Parathyroid adenoma (tissue), 2 donors: ENCODE results near the gene PARD3B.

Source experiments
- H2AFZ ChIP-seq: fragments of 300-600 bp; sonication (generic); one replicate; pipeline ENCODE4 v1.7.0; 2017; ENCODE audit warnings: antibody characterized with exemption, mild to moderate bottlenecking
- H3K27ac ChIP-seq: fragments of 300-600 bp; sonication (generic); one replicate; pipeline ENCODE4 v1.7.0; 2017
- H3K27me3 ChIP-seq: fragments of 300-600 bp; sonication (generic); one replicate; pipeline ENCODE4 v1.7.0; 2017; ENCODE audit warnings: low read length; ENCODE audit not compliant: control insufficient read depth, insufficient read depth
- H3K36me3 ChIP-seq: fragments of 300-600 bp; sonication (generic); one replicate; pipeline ENCODE4 v1.7.0; 2017; ENCODE audit warnings: low read length; ENCODE audit not compliant: control insufficient read depth, insufficient read depth
- H3K4me1 ChIP-seq: fragments of 300-600 bp; sonication (generic); one replicate; pipeline ENCODE4 v1.7.0; 2017; ENCODE audit warnings: control low read depth
- H3K4me2 ChIP-seq: fragments of 300-600 bp; sonication (generic); one replicate; pipeline ENCODE4 v1.7.0; 2017; ENCODE audit warnings: low read length
- H3K4me3 ChIP-seq: fragments of 300-600 bp; sonication (generic); one replicate; pipeline ENCODE4 v1.7.0; 2017; ENCODE audit warnings: low read depth, low read length
- H3K79me2 ChIP-seq: fragments of 300-600 bp; sonication (generic); one replicate; pipeline ENCODE4 v1.7.0; 2017; ENCODE audit warnings: control low read depth
- H3K9ac ChIP-seq: fragments of 300-600 bp; sonication (generic); one replicate; pipeline ENCODE4 v1.7.0; 2017; ENCODE audit warnings: mild to moderate bottlenecking
- H3K9me3 ChIP-seq: fragments of 300-600 bp; sonication (generic); one replicate; pipeline ENCODE4 v1.7.0; 2017; ENCODE audit warnings: low read length; ENCODE audit not compliant: control insufficient read depth
- TF ChIP-seq, protein P1 (sequence below): fragments of 300-600 bp; sonication (generic); IDR thresholded peaks from one replicate; pipeline ENCODE4 v1.7.0; 2017; ENCODE audit warnings: antibody characterized with exemption, mild to moderate bottlenecking
- donor health status: primary hyperparathyroidism.

Gene PARD3B

DNA sequence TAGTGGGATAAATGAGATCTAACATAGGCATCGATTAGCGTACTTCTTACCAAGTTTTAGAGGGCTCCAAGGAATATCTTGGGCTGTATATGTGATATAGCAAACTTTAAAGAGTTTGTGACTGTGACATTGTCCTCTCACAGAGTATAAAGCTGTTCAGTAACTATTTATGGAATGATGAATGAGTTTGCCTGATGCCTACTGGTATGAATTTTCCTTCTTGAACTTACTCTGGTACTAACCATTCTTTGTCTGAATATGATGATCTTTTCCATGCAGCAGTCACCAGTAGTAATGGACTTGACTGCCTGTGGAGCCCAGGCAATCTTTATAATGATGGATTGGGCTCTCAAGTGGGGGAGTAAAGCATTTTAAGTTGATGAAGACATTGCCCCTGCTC, 120.5 kb downstream of the PARD3B start:
- Histone ChIP-seq H3K79me2 (peaks cover 6% of the 10 kb centered on the region), H3K4me3 (no peak overlapping the region), H2AFZ (no peak overlapping the region), H3K4me1 (peaks cover 13% of the 10 kb centered on the region), H3K27me3 (no peaks in the 10 kb centered on the region), H3K9ac (no peak overlapping the region), H3K4me2 (no peak overlapping the region), H3K36me3 (no peaks in the 10 kb centered on the region), H3K27ac (no peak overlapping the region), H3K9me3 (no peaks in the 10 kb centered on the region)
- TF ChIP-seq, protein P1, sequence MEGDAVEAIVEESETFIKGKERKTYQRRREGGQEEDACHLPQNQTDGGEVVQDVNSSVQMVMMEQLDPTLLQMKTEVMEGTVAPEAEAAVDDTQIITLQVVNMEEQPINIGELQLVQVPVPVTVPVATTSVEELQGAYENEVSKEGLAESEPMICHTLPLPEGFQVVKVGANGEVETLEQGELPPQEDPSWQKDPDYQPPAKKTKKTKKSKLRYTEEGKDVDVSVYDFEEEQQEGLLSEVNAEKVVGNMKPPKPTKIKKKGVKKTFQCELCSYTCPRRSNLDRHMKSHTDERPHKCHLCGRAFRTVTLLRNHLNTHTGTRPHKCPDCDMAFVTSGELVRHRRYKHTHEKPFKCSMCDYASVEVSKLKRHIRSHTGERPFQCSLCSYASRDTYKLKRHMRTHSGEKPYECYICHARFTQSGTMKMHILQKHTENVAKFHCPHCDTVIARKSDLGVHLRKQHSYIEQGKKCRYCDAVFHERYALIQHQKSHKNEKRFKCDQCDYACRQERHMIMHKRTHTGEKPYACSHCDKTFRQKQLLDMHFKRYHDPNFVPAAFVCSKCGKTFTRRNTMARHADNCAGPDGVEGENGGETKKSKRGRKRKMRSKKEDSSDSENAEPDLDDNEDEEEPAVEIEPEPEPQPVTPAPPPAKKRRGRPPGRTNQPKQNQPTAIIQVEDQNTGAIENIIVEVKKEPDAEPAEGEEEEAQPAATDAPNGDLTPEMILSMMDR, result no peak

DNA sequence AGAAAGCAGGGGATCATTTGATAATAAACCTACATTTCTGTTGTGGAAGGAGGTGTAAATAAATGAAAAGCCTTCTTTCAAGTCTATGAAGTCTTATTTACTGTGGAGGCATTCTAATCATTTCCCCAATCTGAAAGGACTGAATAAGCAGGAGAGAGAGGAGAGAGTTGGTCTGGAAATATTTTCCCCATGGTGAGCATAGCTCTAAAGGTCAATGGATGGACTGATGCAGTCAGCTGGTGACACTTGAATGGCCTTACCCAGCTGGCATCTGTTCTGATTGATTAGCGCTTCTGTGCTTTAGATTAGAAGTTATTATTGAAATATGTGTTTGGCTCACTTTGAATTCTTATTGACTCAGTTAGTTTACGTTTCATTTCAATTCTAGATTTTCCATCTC, 122.7 kb downstream of the PARD3B start:
- no peak overlapping the region for H3K9ac ChIP-seq
- H3K9me3 ChIP-seq, result no peaks in the 10 kb centered on the region
- H3K4me1 ChIP-seq, result peaks cover 19% of the 10 kb centered on the region
- H3K27me3 ChIP-seq, result no peaks in the 10 kb centered on the region
- H3K36me3 ChIP-seq, result no peaks in the 10 kb centered on the region
- no peak overlapping the region for H3K4me2 ChIP-seq
- TF ChIP-seq, protein P1, result no peak
- H2AFZ ChIP-seq, result no peak overlapping the region
- peaks cover 9% of the 10 kb centered on the region for H3K79me2 ChIP-seq
- no peak overlapping the region for H3K4me3 ChIP-seq
- H3K27ac ChIP-seq, result no peak overlapping the region

DNA sequence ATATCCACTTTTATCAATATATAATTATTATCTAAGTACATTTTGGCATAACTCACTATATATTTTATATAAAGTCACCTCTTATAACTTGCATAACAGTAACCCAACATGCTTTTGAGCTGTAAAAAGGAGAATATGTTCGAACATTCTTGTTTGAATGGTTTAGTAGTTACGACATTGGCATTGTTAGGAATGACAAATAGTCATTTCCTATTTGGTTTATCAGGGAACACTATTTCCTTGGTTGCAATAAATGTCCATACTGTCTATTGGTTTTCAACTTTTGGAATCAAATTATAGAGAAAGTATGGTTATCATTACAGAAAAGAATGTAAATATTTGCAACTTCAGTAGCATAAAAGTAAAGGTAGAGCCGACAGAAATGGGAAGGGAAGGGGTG, 124.1 kb downstream of the PARD3B start:
- H2AFZ ChIP-seq, result no peak overlapping the region
- no peak overlapping the region for H3K4me3 ChIP-seq
- H3K9ac ChIP-seq, result no peak overlapping the region
- H3K79me2 ChIP-seq, result peaks cover 11% of the 10 kb centered on the region
- H3K27me3 ChIP-seq, result no peaks in the 10 kb centered on the region
- TF ChIP-seq, protein P1, result no peak
- peaks cover 19% of the 10 kb centered on the region for H3K4me1 ChIP-seq
- H3K36me3 ChIP-seq, result no peaks in the 10 kb centered on the region
- H3K4me2 ChIP-seq, result no peak overlapping the region
- no peaks in the 10 kb centered on the region for H3K9me3 ChIP-seq
- H3K27ac ChIP-seq, result no peak overlapping the region

DNA sequence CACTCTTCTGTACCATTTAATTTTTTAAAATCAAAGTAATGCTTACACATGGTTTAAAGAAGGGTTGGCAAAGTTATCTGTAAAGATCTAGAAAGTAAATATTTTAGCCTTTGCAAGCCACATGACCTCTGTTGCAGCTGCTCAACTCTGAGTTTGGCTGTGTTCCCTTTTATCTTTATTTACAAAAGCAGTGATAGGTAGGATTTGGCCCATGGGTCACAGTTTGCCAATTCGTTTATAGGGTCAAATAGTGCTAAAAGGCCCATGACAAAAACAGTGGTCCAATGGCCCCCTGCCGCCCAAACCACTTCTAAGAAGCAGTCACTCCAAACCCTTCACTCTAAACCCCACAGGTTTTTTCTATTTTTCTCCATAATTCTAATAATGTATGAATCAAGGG, 124.8 kb downstream of the PARD3B start:
- H3K27me3 ChIP-seq, result no peaks in the 10 kb centered on the region
- TF ChIP-seq, protein P1, result no peak
- H3K79me2 ChIP-seq, result peaks cover 11% of the 10 kb centered on the region

DNA sequence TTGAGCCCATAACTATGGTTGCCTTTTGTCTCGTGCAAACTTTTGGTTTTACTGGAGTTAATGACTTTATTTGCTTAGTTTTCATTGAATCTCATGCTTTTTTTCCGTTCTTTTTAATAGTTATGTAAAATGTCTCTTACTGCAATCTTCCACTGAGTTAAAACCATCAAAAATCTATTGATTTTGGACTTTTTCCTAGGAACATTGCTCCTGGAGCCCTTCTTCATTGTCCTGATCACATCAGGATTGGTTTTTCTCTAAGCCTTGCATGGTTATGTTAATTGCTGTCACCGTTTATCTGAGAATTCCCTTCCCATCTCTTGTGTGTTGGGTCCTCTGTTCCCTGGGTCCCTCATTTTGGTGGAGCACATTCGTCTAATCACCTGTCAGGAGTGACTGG, 125.5 kb downstream of the PARD3B start:
- Histone ChIP-seq H3K4me3 (no peak overlapping the region), H3K9me3 (no peaks in the 10 kb centered on the region), H3K4me2 (no peak overlapping the region), H3K27me3 (no peaks in the 10 kb centered on the region), H2AFZ (no peak overlapping the region), H3K4me1 (peaks cover 19% of the 10 kb centered on the region), H3K36me3 (no peaks in the 10 kb centered on the region), H3K9ac (no peak overlapping the region), H3K79me2 (peaks cover 11% of the 10 kb centered on the region), H3K27ac (no peak overlapping the region)
- TF ChIP-seq, protein P1, result no peak

More for the DNA sequence above, 124.8 kb downstream of the PARD3B start:
- no peak overlapping the region for H3K9ac ChIP-seq
- no peaks in the 10 kb centered on the region for H3K36me3 ChIP-seq
- H3K4me1 ChIP-seq, result peaks cover 19% of the 10 kb centered on the region
- H3K4me3 ChIP-seq, result no peak overlapping the region
- H3K27ac ChIP-seq, result no peak overlapping the region
- no peak overlapping the region for H3K4me2 ChIP-seq
- H3K9me3 ChIP-seq, result no peaks in the 10 kb centered on the region
- H2AFZ ChIP-seq, result no peak overlapping the region
